GM12872 (cell line): ENCODE measurements around the gene COL5A3.

ENCODE experiments used
- CTCF ChIP-seq: IDR thresholded peaks from 3 replicates; pipeline ENCODE4 v1.5.1; 2011; ENCODE audit warnings: low read depth, mild to moderate bottlenecking, low read length, moderate library complexity; ENCODE audit not compliant: insufficient read depth

Gene COL5A3

GRCh38 chr19:9991425-9992191 lies 18.7 kb downstream of the COL5A3 start:
- TF ChIP-seq CTCF, result no peak

- TF ChIP-seq CTCF, result no peak
These were observed 20.8 kb downstream of the COL5A3 start for GRCh38 chr19:9989504-9989903.

- no peak for TF ChIP-seq CTCF
These were observed 23.5 kb downstream of the COL5A3 start for GRCh38 chr19:9986787-9987281.

DNA sequence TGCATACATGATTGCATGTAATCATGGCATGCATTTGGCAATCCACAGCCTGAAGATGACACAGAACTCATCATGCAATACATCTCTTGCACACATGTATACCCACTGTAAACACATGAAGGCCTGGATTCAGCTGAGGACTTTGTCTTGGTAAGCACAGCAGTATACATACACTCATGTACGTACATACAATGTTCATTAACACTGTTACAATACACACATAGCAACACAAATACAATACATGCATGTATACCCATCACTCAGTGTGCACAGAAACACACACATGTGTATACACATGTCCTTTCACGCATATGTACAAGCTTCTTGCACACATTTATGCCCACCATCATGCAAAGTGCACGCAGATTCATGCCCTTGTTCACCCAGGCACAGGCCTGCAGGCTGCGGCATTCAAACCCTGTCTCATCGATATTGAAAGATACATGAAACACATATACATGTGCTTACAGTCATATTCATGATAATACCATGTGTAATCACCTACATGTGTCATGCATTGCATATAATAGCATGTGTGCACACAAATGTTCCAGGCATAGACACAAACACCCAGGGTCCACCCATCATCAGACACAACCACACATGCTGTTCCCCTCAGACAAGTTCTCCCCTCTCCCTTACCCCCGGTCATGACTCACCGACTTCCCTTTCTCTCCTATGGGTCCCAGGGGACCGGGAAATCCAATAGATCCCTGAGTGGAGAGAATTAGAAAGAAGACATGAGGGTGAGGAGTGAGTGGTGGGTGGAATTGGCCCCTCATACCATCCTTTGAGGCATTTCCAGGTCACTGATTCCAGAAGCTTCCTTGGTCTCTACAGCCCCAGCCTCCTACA lies 28.7 kb downstream of the COL5A3 start:
- no peak for TF ChIP-seq CTCF

- TF ChIP-seq CTCF, result no peak
These were observed 38.2 kb downstream of the COL5A3 start for GRCh38 chr19:9972103-9972502.

DNA sequence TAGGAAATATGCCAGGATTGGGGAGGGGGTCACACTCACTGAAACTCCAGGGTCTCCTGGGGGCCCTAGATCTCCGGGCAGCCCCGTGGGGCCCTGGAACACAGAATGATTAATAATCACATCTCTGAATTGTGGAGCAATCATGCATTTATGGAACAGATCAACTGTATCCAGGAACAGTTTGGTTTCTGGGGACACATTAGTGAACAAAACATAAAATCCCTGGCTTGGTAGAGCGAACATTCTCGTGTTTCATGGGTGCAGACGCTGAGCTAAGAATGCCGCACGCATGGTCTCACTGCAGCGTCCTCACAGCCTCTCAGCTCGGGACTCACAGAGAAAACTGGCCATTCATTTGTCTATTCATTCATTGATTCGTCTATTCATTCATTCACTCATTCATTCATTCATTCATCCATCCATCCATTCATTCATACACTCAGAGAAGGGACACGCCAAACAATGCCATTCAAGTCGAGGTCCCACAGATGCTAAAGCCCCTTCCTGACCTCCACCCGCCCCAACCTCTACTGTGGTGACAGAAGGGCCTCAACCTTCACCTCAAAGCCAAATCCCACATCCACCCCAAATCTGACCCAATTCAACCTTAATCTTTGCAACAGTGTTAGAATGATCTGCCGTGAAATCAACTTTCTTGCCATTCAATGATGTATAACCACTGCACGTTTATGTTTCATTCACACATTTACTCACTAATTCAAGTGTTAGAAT lies 39.0 kb downstream of the COL5A3 start:
- TF ChIP-seq CTCF, result no peak

DNA sequence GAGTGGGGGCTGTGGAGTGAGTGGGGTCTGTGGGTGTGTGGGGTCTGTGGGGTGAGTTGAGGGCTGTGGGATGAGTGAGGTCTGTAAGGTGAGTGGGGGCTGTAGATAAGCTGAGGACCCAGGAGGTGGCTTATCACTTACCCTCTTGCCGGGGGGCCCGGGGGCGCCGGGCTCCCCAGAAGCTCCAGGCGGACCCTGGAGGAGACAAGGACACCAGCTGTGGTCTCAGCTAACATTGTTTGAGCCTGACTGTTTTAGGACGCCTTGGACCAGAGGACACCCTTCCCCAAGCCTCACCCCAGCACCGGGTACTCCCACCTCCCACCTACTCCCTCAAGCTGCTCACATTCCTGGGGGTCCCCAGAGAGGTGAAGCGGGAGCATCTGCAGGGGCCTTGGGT lies 39.8 kb downstream of the COL5A3 start:
- TF ChIP-seq CTCF, result no peak
